OCI-LY3 (cell line): ENCODE results near the gene PIK3CA.

Source experiments
- H2AFZ ChIP-seq: fragments of 200-600, 300-600 bp; shearing (Covaris generic); 2 replicates; pipeline ENCODE4 v1.6.0; 2014; ENCODE audit warnings: antibody characterized with exemption, low read depth, low read length
- H3K27ac ChIP-seq: fragments of 200-600, 300-600 bp; sonication (generic); 2 replicates; pipeline ENCODE4 v1.5.1; 2014; ENCODE audit warnings: mild to moderate bottlenecking, low read length, moderate library complexity, mixed read lengths
- H3K27me3 ChIP-seq: fragments of 200-600, 300-600 bp; sonication (generic); 2 replicates; pipeline ENCODE4 v1.6.1; 2014; ENCODE audit warnings: low read depth, low read length, mixed read lengths
- H3K36me3 ChIP-seq: fragments of 200-600, 300-600 bp; sonication (generic); replicated peaks from 2 replicates; pipeline ENCODE3; 2014; ENCODE audit warnings: low read depth, low read length, mixed read lengths
- H3K4me1 ChIP-seq: fragments of 300-600, 200-600 bp; sonication (generic); 2 replicates; pipeline ENCODE4 v1.6.1; 2014; ENCODE audit warnings: low read length, mixed read lengths
- H3K4me2 ChIP-seq: fragments of 200-600, 300-600 bp; sonication (generic); 2 replicates; pipeline ENCODE4 v1.6.1; 2014; ENCODE audit warnings: low read length, mixed read lengths
- H3K4me3 ChIP-seq: fragments of 300-600, 200-600 bp; sonication (generic); 2 replicates; pipeline ENCODE4 v1.5.1; 2014; ENCODE audit warnings: antibody characterized with exemption, mild to moderate bottlenecking, low read length, moderate library complexity
- H3K79me2 ChIP-seq: fragments of 300-600, 200-600 bp; shearing (Covaris generic); 2 replicates; pipeline ENCODE4 v1.6.1; 2014; ENCODE audit warnings: mild to moderate bottlenecking, low read length, mixed read lengths
- H3K9ac ChIP-seq: fragments of 300-600, 200-600 bp; shearing (Covaris generic); 2 replicates; pipeline ENCODE4 v1.6.0; 2014; ENCODE audit warnings: mild to moderate bottlenecking, low read length, moderate library complexity
- H3K9me3 ChIP-seq: fragments of 200-600, 300-600 bp; shearing (Covaris generic); 2 replicates; pipeline ENCODE4 v1.6.1; 2014; ENCODE audit warnings: low read length, mixed read lengths; ENCODE audit not compliant: insufficient read depth
- H4K20me1 ChIP-seq: fragments of 200-600, 300-600 bp; sonication (generic); 2 replicates; pipeline ENCODE4 v1.6.1; 2016; ENCODE audit warnings: low read length, mixed read lengths; ENCODE audit not compliant: insufficient read depth
- CTCF ChIP-seq: fragments of 200-600, 300-600 bp; sonication (generic); IDR thresholded peaks from 2 replicates; pipeline ENCODE4 v1.5.1; 2014; ENCODE audit warnings: antibody characterized with exemption, low read length, low read depth
- EZH2phosphoT487 ChIP-seq: fragments of 200-600 bp; shearing (Covaris generic); IDR thresholded peaks from 2 replicates; pipeline ENCODE4 v1.6.1; 2018; ENCODE audit warnings: antibody characterized with exemption, mixed run types, low read depth

The PIK3CA gene

GRCh38 chr3:179289295-179289694 lies 141.1 kb downstream of the PIK3CA start:
- Histone ChIP-seq H3K9ac (no peak overlapping the region), H3K4me2 (no peak overlapping the region), H3K27ac (no peak overlapping the region), H3K36me3 (no peaks in the 10 kb centered on the region), H3K27me3 (peaks cover 16% of the 10 kb centered on the region), H3K4me1 (no peaks in the 10 kb centered on the region), H3K4me3 (no peak overlapping the region), H4K20me1 (no peaks in the 10 kb centered on the region), H2AFZ (no peak overlapping the region), H3K79me2 (no peaks in the 10 kb centered on the region), H3K9me3 (no peaks in the 10 kb centered on the region)
- TF ChIP-seq EZH2phosphoT487 = no peak
- TF ChIP-seq CTCF = no peak
